Right cardiac atrium (tissue), 5 donors: ENCODE data around the gene GDPD4. TPM values are rescaled to one million over a fixed set of nuclear protein-coding genes. Genes with fewer than 3 reads are reported as not detected.

Experiments
- ATAC-seq, 2 donors: fragments of 200-7000 bp; cut with Tn5 transposase; one replicate each; pipeline versions ENCODE4 v1.8.0 to v1.9.1; 2020; ENCODE audit warnings: moderate library complexity in 2 of 2, mild to moderate bottlenecking in 1 of 2
- DNase-seq, 3 donors: peaks; one replicate each; pipeline ENCODE4 v3.0.0-alpha.2; 2020
- H3K27ac ChIP-seq: one replicate; pipeline ENCODE4 v1.5.1; 2013; ENCODE audit warnings: mild to moderate bottlenecking, low read length, control low read depth, moderate library complexity
- H3K27me3 ChIP-seq: one replicate; pipeline ENCODE4 v1.6.1; 2013; ENCODE audit not compliant: control insufficient read depth, insufficient read depth
- H3K4me1 ChIP-seq: one replicate; pipeline ENCODE4 v1.6.1; 2013; ENCODE audit warnings: low read length; ENCODE audit not compliant: control insufficient read depth, insufficient read depth
- H3K4me3 ChIP-seq: one replicate; pipeline ENCODE4 v1.5.1; 2013; ENCODE audit warnings: low read length, control low read depth
- H3K9me3 ChIP-seq: one replicate; pipeline ENCODE4 v1.6.1; 2013; ENCODE audit warnings: low read length; ENCODE audit not compliant: control insufficient read depth
- WGBS: extraction: QIAGEN DNeasy Blood & Tissue Kit; methylation state at CpG from one replicate; pipeline ENCODE4 v1.1.7; 2013; 5-methylcytosine and 5-hydroxymethylcytosine counted together
- intact Hi-C, 4 donors: fragments of 100-400 bp; cut with DNase I; formaldehyde crosslinking; loops; one replicate each; pipeline versions ENCODE4 v1.11.0 to v1.14.0; 2022 to 2023
- polyA plus RNA-seq: library from polyadenylated mRNA; stranded (reverse); fragments of 200-250 nt; gene quantifications from one replicate; pipeline ENCODE4 v1.2.3, GENCODE V29; 2013
- total RNA-seq, 4 donors: library from RNA; stranded (reverse); fragmentation: NEBNext Ultra II Directional; extraction: Animal tissue kit (Norgen Biotek cat#: 25700); gene quantifications; one replicate each; pipeline ENCODE4 v1.2.1, GENCODE V29; 2021
- donor health status: healthy with polysubstance abuse.
- donor health status: DM: no; HTN: yes; CAD: no.
- donor health status: DM: no; HTN: no; CAD: no.
- donor health status: DM: no; HTN: yes; CAD: no; lungs with severe emphysema.
- donor health status: DM: yes; HTN: yes; CAD: no.

Gene GDPD4
- total and polyA plus RNA-seq, 5 donors = 0.52 to 0.69 TPM; not detected in 3

DNA sequence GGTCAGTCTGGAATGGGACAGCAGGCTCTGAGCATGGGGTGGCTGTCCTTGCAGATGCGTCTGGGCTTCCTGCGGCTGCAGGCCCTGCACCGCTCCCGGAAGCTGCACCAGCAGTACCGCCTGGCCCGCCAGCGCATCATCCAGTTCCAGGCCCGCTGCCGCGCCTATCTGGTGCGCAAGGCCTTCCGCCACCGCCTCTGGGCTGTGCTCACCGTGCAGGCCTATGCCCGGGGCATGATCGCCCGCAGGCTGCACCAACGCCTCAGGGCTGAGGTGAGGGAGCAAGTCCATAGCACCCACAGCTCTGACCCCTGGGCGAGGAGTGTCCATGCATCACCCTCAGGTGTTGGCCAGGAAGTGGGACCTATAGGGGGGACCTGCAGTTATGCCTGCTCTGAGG is 121.8 kb downstream of the GDPD4 start:
- peak in 1 of 3 donors; percentile 49 for DNase-seq
- Histone ChIP-seq H3K27me3 (no peaks in the 10 kb centered on the region), H3K27ac (no peak overlapping the region), H3K4me3 (no peak overlapping the region), H3K9me3 (no peaks in the 10 kb centered on the region), H3K4me1 (no peaks in the 10 kb centered on the region)
- 97% methylated on average over 19 of the region's 19 CpGs for whole genome bisulfite sequencing
- no peak for ATAC-seq
- intact Hi-C loops = loop anchor here in 2 of 4 donors (10.0 kb wide), 1 partner anchor 135 kb away; no protein-coding TSS in a partner anchor

DNA sequence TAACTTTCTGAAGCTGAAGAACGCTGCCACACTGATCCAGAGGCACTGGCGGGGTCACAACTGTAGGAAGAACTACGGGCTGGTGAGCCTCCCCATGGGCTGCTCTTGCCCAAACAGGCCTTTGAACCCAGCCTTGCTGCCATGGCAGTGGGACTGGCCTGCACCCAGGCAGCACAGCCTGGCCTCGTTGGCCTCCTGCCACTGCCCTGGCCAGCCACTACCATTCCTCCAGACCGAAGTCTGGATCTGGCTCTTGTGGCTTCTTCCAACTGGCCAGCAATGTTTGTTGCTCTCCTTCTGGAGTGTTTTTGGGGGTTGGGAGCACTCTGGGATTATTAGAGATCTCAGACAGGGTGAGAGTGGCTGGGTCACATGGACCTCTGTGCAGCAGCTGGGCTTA is 122.4 kb downstream of the GDPD4 start:
- intact Hi-C loops = no loop called here
- WGBS = 72% methylated on average over 5 of the region's 5 CpGs
- DNase-seq (peak in 1 of 3 donors; percentile 35), ATAC-seq (no peak)
- Histone ChIP-seq H3K9me3 (no peaks in the 10 kb centered on the region), H3K27me3 (no peaks in the 10 kb centered on the region), H3K27ac (no peak overlapping the region), H3K4me3 (no peak overlapping the region), H3K4me1 (no peaks in the 10 kb centered on the region)

GRCh38 chr11:77178150-77178549 is 123.3 kb downstream of the GDPD4 start:
- DNase-seq (no peak), ATAC-seq (no peak)
- WGBS = 96% methylated on average over 4 of the region's 4 CpGs
- Histone ChIP-seq H3K27ac (no peak overlapping the region), H3K4me3 (no peak overlapping the region), H3K27me3 (no peaks in the 10 kb centered on the region), H3K9me3 (no peaks in the 10 kb centered on the region), H3K4me1 (no peaks in the 10 kb centered on the region)
- intact Hi-C loops = no loop called here

- WGBS = 92% methylated on average over 9 of the region's 9 CpGs
Measured at GRCh38 chr11:77176996-77177395, 124.5 kb downstream of the GDPD4 start.

DNA sequence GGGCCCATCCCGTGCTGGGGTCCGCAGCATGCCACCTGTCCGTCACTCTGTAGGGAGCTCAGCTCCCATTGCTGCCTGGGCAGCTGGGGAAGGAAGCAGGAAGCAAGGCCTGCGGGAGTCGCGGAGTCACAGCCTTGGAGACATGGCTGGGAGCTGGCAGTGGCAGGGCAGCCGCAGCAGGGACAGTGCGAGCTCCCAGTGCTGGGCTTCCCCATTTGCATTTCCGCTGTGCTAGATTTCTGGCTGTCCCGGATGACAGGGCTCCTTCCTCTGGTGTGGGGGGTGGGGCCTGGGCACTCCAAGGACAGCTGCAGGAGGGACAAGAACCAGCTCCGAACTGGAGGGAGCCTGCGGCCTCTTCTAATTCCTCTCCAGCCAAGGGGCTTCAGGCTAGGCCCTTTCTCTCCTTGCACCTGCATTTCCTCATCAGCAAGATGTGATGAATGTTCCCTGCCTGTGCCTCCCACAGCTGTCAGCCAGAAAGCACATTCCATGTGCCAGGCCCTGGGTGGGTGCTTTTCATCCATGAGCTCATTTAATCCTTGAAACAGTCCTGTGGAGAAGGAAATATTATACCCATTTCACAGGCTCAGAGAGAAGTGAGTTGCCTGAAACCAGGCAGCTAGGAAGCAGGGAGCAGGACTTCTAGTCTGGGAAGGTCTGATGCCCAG is 125.5 kb downstream of the GDPD4 start:
- no peak overlapping the region for H3K4me3 ChIP-seq
- 51% methylated on average over 12 of the region's 12 CpGs for WGBS
- H3K4me1 ChIP-seq = no peaks in the 10 kb centered on the region
- peak; percentile 49 to 81 (median 80) for DNase-seq
- intact Hi-C loops = no loop called here
- no peak overlapping the region for H3K27ac ChIP-seq
- peak; percentile 44 to 67 for ATAC-seq
- no peaks in the 10 kb centered on the region for H3K9me3 ChIP-seq
- H3K27me3 ChIP-seq = no peaks in the 10 kb centered on the region

More at GRCh38 chr11:77176996-77177395, 124.5 kb downstream of the GDPD4 start:
- H3K4me1 ChIP-seq = no peaks in the 10 kb centered on the region
- intact Hi-C loops = no loop called here
- no peak overlapping the region for H3K27ac ChIP-seq
- no peak overlapping the region for H3K4me3 ChIP-seq
- no peaks in the 10 kb centered on the region for H3K27me3 ChIP-seq
- H3K9me3 ChIP-seq = no peaks in the 10 kb centered on the region
- no peak for ATAC-seq
- peak in 1 of 3 donors; percentile 14 for DNase-seq

DNA sequence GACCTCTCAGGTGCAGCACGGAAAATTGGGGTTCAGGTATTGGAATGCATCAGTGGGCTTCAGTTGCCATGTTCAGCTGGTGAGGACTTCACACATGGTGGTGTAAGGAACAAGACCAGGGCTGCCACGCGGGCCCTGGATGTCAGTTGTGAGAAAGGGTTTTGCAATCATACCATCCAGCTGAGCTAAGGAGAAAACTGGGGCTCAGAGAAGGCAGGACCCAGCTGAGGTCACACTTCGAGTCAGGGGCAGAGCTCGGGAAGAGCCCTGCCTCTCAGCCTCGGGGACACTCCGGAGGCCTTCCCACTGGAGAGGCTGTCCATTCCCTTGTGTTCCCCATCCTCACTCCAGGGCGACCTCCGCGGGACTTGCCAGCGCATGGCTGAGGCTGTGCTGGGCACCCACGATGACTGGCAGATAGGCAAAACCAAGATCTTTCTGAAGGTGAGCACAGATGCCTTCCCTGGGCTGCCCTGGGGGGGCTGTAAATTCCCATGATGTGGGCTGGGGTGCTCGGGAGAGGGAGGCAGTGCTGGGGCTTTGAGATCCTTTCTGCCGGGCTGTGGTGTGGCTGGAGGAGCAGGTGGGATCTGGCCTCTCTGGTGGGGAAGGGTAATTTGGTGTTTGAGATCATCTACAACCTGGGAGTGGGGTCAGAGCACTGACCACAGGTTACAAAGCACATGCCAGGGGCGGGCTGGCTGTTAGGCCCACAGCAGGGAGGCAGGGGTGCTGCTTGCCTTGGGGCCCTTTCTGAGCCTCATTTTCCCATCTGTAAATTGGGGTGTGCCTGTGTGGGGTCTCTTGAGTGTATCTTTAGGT is 126.3 kb downstream of the GDPD4 start:
- H3K4me3 ChIP-seq = no peak overlapping the region
- WGBS = 80% methylated on average over 15 of the region's 15 CpGs

GRCh38 chr11:77174559-77174958 is 126.9 kb downstream of the GDPD4 start:
- Histone ChIP-seq H3K4me3 (no peak overlapping the region), H3K27me3 (no peaks in the 10 kb centered on the region), H3K4me1 (no peaks in the 10 kb centered on the region), H3K9me3 (no peaks in the 10 kb centered on the region), H3K27ac (no peak overlapping the region)
- intact Hi-C loops = no loop called here
- ATAC-seq = no peak
- WGBS = 89% methylated on average over 16 of the region's 16 CpGs
- peak in 1 of 3 donors; percentile 54 for DNase-seq

More for the DNA sequence above, 126.3 kb downstream of the GDPD4 start:
- DNase-seq = peak in 2 of 3 donors; percentile 66 to 75
- intact Hi-C loops = no loop called here
- peak in 1 of 2 donors; percentile 25 for ATAC-seq
- Histone ChIP-seq H3K9me3 (no peaks in the 10 kb centered on the region), H3K27me3 (no peaks in the 10 kb centered on the region), H3K4me1 (no peaks in the 10 kb centered on the region), H3K27ac (peak overlapping the region; percentile 15)

- intact Hi-C loops = no loop called here
- DNase-seq (peak in 2 of 3 donors; percentile 65 to 66), ATAC-seq (no peak)
- 49% methylated on average over 10 of the region's 10 CpGs for WGBS
- no peaks in the 10 kb centered on the region for H3K27me3 ChIP-seq
- H3K4me1 ChIP-seq = no peaks in the 10 kb centered on the region
- H3K9me3 ChIP-seq = no peaks in the 10 kb centered on the region
- no peak overlapping the region for H3K4me3 ChIP-seq
- no peak overlapping the region for H3K27ac ChIP-seq
Measured at GRCh38 chr11:77173494-77173893, 128.0 kb downstream of the GDPD4 start.

- Histone ChIP-seq H3K4me1 (no peaks in the 10 kb centered on the region), H3K4me3 (no peak overlapping the region), H3K27me3 (no peaks in the 10 kb centered on the region), H3K9me3 (no peaks in the 10 kb centered on the region), H3K27ac (no peak overlapping the region)
- 51% methylated on average over 16 of the region's 16 CpGs for WGBS
- intact Hi-C loops = no loop called here
- ATAC-seq (peak; percentile 19 to 83), DNase-seq (peak; percentile 44 to 77 (median 71))
Measured at GRCh38 chr11:77172666-77172982, 128.9 kb downstream of the GDPD4 start.

DNA sequence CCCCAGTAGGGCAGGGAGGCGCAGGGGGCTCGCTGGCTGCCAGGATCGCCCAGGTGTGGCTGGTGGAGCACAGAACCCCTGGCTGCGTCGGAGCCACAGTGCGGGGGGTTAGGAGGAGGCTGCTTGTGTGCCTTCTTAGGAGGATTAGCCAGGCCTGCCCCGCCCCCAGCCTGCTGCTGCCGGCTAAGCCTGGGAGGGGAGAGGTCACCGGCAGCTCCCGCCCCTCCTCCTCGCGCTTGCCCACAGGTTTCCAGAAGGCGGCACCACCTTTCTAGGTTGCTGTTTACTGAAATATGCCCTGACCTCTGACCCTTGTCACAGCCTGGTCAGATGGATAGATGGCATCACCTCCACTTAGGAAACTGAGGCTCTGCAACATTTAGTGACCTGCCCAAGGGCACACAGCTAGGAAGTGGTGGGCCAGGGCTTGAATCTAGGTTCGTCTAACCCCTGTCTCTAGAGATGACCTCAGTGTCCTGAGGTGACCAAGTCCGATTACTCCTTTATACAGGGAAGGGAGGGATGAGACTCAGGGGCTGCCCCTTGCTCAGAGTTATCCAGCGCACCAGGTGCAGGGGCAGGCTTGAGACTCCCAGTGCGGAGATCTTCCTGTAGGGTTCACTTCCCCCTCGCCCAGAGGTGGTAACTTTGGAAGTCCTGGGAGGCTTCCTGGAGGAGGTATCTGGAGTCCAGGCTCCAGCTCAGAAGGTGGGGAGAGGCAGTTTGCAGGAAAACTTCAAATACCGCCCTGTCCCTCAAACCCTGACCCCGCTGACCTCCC is 129.4 kb downstream of the GDPD4 start:
- Histone ChIP-seq H3K4me1 (no peaks in the 10 kb centered on the region), H3K9me3 (no peaks in the 10 kb centered on the region), H3K27me3 (no peaks in the 10 kb centered on the region), H3K4me3 (no peak overlapping the region), H3K27ac (no peak overlapping the region)
- intact Hi-C loops = no loop called here
- peak in 1 of 2 donors; percentile 18 for ATAC-seq
- WGBS = 59% methylated on average over 20 of the region's 20 CpGs
- DNase-seq = peak in 1 of 3 donors; percentile 39

DNA sequence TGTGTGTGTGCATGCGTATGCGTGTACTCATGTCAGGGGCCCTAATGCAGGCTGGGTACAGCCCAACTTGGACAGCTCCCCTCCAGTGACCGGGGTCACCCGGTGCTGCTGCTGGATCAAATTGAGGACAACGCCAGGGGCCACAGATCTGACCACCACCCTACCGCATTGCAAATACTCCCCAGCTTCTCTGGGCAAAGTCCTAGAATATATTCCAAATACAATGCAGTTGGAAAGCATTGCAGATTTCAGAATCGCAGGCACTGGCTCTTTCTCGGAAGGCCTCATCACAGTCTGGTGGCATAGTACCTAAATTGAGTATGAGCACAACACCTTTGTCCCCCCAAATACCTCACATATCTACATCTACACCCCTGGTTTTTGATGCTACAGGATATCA is 130.2 kb downstream of the GDPD4 start:
- DNase-seq (no peak), ATAC-seq (no peak)
- no peaks in the 10 kb centered on the region for H3K9me3 ChIP-seq
- H3K27ac ChIP-seq = no peak overlapping the region
- no peaks in the 10 kb centered on the region for H3K4me1 ChIP-seq
- 92% methylated on average over 8 of the region's 8 CpGs for WGBS
- H3K4me3 ChIP-seq = no peak overlapping the region
- intact Hi-C loops = no loop called here
- H3K27me3 ChIP-seq = no peaks in the 10 kb centered on the region
